ENCODE results near the gene ZNF236.

- TF ChIP-seq EZH2 (IDR thresholded peaks at IDR 0.05; ENCODE audit: insufficient read depth, low read length): no peak
- no peak for TF ChIP-seq CTCF (IDR thresholded peaks at IDR 0.05; ENCODE audit: insufficient read depth, low read depth, low read length)
Observed at GRCh38 chr18:76941284-76941683, 118.9 kb downstream of the ZNF236 start.
